ENCODE measurements around the gene SLC6A18.
"Not testable (repeated sequence)": the region's sequence is repeated elsewhere in the genome, so short reads cannot be mapped to it uniquely, and the experiment has no call there.

Gene SLC6A18

DNA sequence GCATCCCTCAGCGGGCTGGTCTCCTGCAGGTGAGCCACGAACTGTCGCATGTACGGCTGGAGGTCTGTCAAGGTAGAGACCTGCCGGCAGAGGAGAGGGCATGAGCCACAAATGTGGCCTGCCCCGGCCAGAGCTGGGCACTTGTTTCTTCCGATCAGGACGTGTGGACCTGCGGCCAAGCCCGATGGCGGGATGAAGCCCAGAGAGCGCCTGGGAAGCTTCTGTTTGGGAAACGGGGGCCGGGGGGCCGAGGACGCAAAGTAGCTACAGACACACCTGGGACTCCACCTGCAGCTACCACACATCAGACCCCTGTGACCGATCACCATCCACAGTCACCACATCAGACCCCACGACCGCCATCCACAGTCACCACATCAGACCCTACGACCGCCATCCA is 47.0 kb downstream of the SLC6A18 start:
- H3K9ac ChIP-seq (ENCODE audit: low read depth in 1 of 2, low read length in 2 of 2), result no peak overlapping the region
- no peak overlapping the region for H3K4me3 ChIP-seq (ENCODE audit: low read length in 2 of 2)
- no peaks in the 10 kb centered on the region for H3K4me1 ChIP-seq (ENCODE audit: control insufficient read depth in 2 of 2, insufficient read depth in 2 of 2, low read length in 2 of 2)
- no peak overlapping the region for H3K27ac ChIP-seq (ENCODE audit: low read depth in 2 of 2, low read length in 2 of 2)
- no peaks in the 10 kb centered on the region for H3K9me3 ChIP-seq (ENCODE audit: control insufficient read depth in 2 of 2, low read length in 2 of 2)
- H3K27me3 ChIP-seq (ENCODE audit: control insufficient read depth in 2 of 2, insufficient read depth in 2 of 2, low read length in 2 of 2), result no peaks in the 10 kb centered on the region
- no peaks in the 10 kb centered on the region for H3K36me3 ChIP-seq (ENCODE audit: control insufficient read depth in 2 of 2, insufficient read depth in 2 of 2, low read length in 2 of 2)

DNA sequence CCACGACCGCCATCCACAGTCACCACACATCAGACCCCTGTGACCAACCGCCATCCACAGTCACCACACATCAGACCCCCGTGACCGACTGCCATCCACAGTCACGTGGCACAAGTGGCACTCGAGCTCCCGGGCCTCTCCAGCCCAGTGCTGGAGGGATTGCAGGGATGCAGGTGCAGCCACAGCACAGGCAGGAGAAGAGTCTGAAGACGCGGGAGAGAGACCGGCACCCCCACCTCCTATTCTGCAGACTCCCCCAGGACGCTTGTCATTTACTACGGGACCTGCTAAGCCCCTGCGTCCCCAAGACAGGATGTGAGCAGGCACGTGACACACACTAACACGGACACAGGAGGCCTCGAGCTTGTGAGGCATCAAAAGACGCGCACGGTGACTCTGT is 48.6 kb downstream of the SLC6A18 start:
- Histone ChIP-seq H3K4me1 (ENCODE audit: control insufficient read depth in 2 of 2, insufficient read depth in 2 of 2, low read length in 2 of 2) (no peaks in the 10 kb centered on the region), H3K27ac (ENCODE audit: low read depth in 2 of 2, low read length in 2 of 2) (no peak overlapping the region), H3K9ac (ENCODE audit: low read depth in 1 of 2, low read length in 2 of 2) (no peak overlapping the region), H3K27me3 (ENCODE audit: control insufficient read depth in 2 of 2, insufficient read depth in 2 of 2, low read length in 2 of 2) (no peaks in the 10 kb centered on the region), H3K36me3 (ENCODE audit: control insufficient read depth in 2 of 2, insufficient read depth in 2 of 2, low read length in 2 of 2) (no peaks in the 10 kb centered on the region), H3K4me3 (ENCODE audit: low read length in 2 of 2) (no peak overlapping the region), H3K9me3 (ENCODE audit: control insufficient read depth in 2 of 2, low read length in 2 of 2) (no peaks in the 10 kb centered on the region)

DNA sequence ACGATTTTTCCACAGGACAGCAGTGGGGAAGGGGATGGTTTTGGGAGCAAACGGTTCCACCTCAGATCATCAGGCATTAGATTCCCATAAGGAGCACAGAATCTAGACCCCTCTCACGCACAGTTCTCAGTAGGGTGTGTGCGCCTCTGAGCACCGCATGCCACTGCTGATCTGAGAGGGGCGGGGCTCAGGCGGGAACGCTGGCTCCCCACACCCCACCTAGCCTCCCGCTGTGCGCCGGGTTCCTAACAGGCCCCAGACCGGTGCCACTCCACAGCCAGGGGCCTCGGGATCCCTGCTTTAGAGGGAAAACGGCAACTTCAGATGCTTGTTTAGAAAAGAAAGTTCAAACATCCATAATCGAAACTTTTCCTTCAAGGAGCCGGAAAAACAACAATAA is 49.3 kb downstream of the SLC6A18 start:
- H3K9ac ChIP-seq (ENCODE audit: low read depth in 1 of 2, low read length in 2 of 2), result no peak overlapping the region
- no peaks in the 10 kb centered on the region for H3K36me3 ChIP-seq (ENCODE audit: control insufficient read depth in 2 of 2, insufficient read depth in 2 of 2, low read length in 2 of 2)
- H3K4me1 ChIP-seq (ENCODE audit: control insufficient read depth in 2 of 2, insufficient read depth in 2 of 2, low read length in 2 of 2), result no peaks in the 10 kb centered on the region
- H3K9me3 ChIP-seq (ENCODE audit: control insufficient read depth in 2 of 2, low read length in 2 of 2), result no peaks in the 10 kb centered on the region
- no peaks in the 10 kb centered on the region for H3K27me3 ChIP-seq (ENCODE audit: control insufficient read depth in 2 of 2, insufficient read depth in 2 of 2, low read length in 2 of 2)
- no peak overlapping the region for H3K27ac ChIP-seq (ENCODE audit: low read depth in 2 of 2, low read length in 2 of 2)
- H3K4me3 ChIP-seq (ENCODE audit: low read length in 2 of 2), result no peak overlapping the region

DNA sequence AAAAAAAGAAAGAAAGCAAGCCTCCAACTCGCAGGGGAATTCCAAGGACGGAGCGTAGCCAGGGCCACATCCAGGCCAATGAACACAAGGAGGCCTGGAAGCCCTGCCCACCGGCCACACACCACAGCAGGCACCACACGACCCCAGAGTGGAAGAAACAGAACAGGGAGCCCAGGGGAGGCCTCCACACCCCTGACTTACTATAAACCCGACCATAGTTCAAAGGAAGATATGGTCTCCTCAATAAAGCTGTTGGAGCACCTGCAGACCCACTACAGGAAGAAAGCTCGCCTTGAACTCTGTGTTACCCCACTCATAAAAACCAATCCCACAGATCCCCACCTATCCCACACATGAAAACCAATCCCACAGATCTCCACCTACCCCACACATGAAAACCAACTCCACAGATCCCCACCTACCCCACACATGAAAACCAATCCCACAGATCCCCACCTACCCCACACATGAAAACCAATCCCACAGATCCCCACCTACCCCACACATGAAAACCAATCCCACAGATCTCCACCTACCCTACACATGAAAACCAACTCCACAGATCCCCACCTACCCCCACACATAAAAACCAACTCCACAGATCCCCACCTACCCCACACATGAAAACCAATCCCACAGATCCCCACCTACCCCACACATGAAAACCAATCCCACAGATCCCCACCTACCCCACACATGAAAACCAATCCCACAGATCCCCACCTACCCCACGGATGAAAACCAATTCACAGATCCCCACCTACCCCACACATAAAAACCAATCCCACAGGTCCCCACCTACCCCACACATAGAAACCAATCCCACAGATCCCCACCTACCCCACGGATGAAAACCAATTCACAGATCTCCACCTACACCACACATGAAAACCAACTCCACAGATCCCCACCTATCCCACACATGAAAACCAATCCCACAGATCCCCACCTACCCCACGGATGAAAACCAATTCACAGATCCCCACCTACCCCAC is 50.5 kb downstream of the SLC6A18 start:
- not testable (repeated sequence) for H3K27ac ChIP-seq (ENCODE audit: low read depth in 2 of 2, low read length in 2 of 2); H3K36me3 ChIP-seq (ENCODE audit: control insufficient read depth in 2 of 2, insufficient read depth in 2 of 2, low read length in 2 of 2); H3K9me3 ChIP-seq (ENCODE audit: control insufficient read depth in 2 of 2, low read length in 2 of 2)

DNA sequence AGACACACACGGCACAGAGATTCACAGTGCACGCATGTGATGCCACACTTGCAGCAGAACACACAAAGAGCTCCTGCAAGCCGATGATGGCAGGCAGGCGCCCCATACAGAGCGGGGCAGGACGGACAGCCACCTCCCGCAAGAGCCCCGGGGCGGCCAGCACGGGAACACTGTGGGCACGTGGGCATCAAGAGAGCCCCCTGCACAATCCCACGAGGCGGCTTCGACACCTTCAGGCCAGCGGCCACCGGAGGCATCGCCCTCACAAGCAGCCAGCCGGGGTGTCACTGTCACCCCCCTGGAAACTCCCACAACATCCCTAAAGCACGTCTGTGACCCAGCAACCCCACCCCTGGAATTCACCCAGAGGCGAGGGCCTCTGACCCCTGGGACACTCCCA is 51.7 kb downstream of the SLC6A18 start:
- no peak overlapping the region for H3K4me3 ChIP-seq (ENCODE audit: low read length in 2 of 2)

More for the DNA sequence above, 50.5 kb downstream of the SLC6A18 start:
- not testable (repeated sequence) for H3K4me1 ChIP-seq (ENCODE audit: control insufficient read depth in 2 of 2, insufficient read depth in 2 of 2, low read length in 2 of 2); H3K4me3 ChIP-seq (ENCODE audit: low read length in 2 of 2); H3K27me3 ChIP-seq (ENCODE audit: control insufficient read depth in 2 of 2, insufficient read depth in 2 of 2, low read length in 2 of 2); H3K9ac ChIP-seq (ENCODE audit: low read depth in 1 of 2, low read length in 2 of 2)

DNA sequence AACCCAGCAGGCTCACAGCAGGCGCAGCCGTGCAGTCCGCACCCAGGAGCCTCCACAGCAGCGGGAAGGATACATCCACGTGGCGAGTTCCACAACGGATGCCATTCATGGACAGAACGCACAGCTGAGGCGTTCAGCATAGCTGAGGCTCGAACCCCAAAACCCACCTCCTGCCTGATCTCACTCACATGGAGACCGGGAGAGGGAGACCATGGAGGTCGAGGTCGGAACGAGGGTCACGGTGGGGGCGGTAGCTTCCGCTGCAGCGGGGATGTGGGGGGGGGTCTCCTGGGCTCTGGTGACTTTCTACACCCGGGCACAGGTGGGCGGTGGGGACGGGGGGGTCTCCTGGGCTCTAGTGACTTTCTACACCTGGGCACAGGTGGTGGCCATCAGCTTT is 52.1 kb downstream of the SLC6A18 start:
- H3K9ac ChIP-seq (ENCODE audit: low read depth in 1 of 2, low read length in 2 of 2), result no peak overlapping the region
- no peak overlapping the region for H3K4me3 ChIP-seq (ENCODE audit: low read length in 2 of 2)
- H3K9me3 ChIP-seq (ENCODE audit: control insufficient read depth in 2 of 2, low read length in 2 of 2), result no peaks in the 10 kb centered on the region
- H3K27me3 ChIP-seq (ENCODE audit: control insufficient read depth in 2 of 2, insufficient read depth in 2 of 2, low read length in 2 of 2), result no peaks in the 10 kb centered on the region
- H3K27ac ChIP-seq (ENCODE audit: low read depth in 2 of 2, low read length in 2 of 2), result no peak overlapping the region
- no peaks in the 10 kb centered on the region for H3K4me1 ChIP-seq (ENCODE audit: control insufficient read depth in 2 of 2, insufficient read depth in 2 of 2, low read length in 2 of 2)
- no peaks in the 10 kb centered on the region for H3K36me3 ChIP-seq (ENCODE audit: control insufficient read depth in 2 of 2, insufficient read depth in 2 of 2, low read length in 2 of 2)

More for the DNA sequence above, 51.7 kb downstream of the SLC6A18 start:
- H3K4me1 ChIP-seq (ENCODE audit: control insufficient read depth in 2 of 2, insufficient read depth in 2 of 2, low read length in 2 of 2), result no peaks in the 10 kb centered on the region
- no peaks in the 10 kb centered on the region for H3K9me3 ChIP-seq (ENCODE audit: control insufficient read depth in 2 of 2, low read length in 2 of 2)
- no peak overlapping the region for H3K9ac ChIP-seq (ENCODE audit: low read depth in 1 of 2, low read length in 2 of 2)
- H3K36me3 ChIP-seq (ENCODE audit: control insufficient read depth in 2 of 2, insufficient read depth in 2 of 2, low read length in 2 of 2), result no peaks in the 10 kb centered on the region
- no peaks in the 10 kb centered on the region for H3K27me3 ChIP-seq (ENCODE audit: control insufficient read depth in 2 of 2, insufficient read depth in 2 of 2, low read length in 2 of 2)
- H3K27ac ChIP-seq (ENCODE audit: low read depth in 2 of 2, low read length in 2 of 2), result no peak overlapping the region

DNA sequence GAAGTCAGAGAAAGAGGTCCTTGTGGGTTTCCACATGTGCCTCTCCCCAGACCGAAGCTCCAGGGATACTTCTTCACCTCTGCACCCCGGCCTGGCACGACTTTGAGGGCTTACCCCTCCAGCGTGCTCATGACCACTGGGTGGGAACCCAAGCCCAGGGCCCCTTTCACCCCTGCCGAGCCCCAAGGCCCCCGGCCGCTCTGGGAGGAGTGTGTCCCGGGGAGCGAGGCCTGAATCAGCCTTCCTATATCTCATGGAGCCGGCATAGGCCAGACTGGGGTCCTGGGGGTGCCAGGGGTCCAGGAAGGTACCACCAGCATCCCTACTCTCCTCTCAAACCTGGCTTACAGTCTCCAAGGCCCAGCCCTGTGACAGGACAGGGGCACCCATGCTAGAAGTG is 52.6 kb downstream of the SLC6A18 start:
- no peaks in the 10 kb centered on the region for H3K36me3 ChIP-seq (ENCODE audit: control insufficient read depth in 2 of 2, insufficient read depth in 2 of 2, low read length in 2 of 2)
- H3K4me1 ChIP-seq (ENCODE audit: control insufficient read depth in 2 of 2, insufficient read depth in 2 of 2, low read length in 2 of 2), result no peaks in the 10 kb centered on the region
- no peak overlapping the region for H3K27ac ChIP-seq (ENCODE audit: low read depth in 2 of 2, low read length in 2 of 2)
- H3K9me3 ChIP-seq (ENCODE audit: control insufficient read depth in 2 of 2, low read length in 2 of 2), result no peaks in the 10 kb centered on the region
- no peak overlapping the region for H3K9ac ChIP-seq (ENCODE audit: low read depth in 1 of 2, low read length in 2 of 2)
- H3K27me3 ChIP-seq (ENCODE audit: control insufficient read depth in 2 of 2, insufficient read depth in 2 of 2, low read length in 2 of 2), result no peaks in the 10 kb centered on the region
- H3K4me3 ChIP-seq (ENCODE audit: low read length in 2 of 2), result no peak overlapping the region

DNA sequence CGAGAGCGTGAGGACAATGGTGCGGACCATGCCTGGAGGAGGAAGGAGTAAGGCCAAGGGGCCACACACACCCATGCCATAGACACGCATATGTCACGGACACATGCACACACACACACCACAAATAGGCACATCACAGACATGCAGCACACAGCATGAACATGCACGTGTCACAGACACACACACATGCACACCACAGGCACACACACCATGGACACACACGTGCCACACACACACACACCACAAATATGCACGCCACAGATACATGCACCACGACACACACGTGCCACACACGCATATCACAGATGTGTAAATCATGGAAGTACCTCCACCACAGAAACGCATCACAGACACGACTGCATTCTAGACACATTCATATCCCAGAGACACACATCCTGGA is 53.0 kb downstream of the SLC6A18 start:
- H3K36me3 ChIP-seq (ENCODE audit: control insufficient read depth in 2 of 2, insufficient read depth in 2 of 2, low read length in 2 of 2), result no peaks in the 10 kb centered on the region
- H3K4me3 ChIP-seq (ENCODE audit: low read length in 2 of 2), result no peak overlapping the region
- no peaks in the 10 kb centered on the region for H3K9me3 ChIP-seq (ENCODE audit: control insufficient read depth in 2 of 2, low read length in 2 of 2)
- no peak overlapping the region for H3K9ac ChIP-seq (ENCODE audit: low read depth in 1 of 2, low read length in 2 of 2)
- H3K4me1 ChIP-seq (ENCODE audit: control insufficient read depth in 2 of 2, insufficient read depth in 2 of 2, low read length in 2 of 2), result no peaks in the 10 kb centered on the region
- H3K27me3 ChIP-seq (ENCODE audit: control insufficient read depth in 2 of 2, insufficient read depth in 2 of 2, low read length in 2 of 2), result no peaks in the 10 kb centered on the region
- H3K27ac ChIP-seq (ENCODE audit: low read depth in 2 of 2, low read length in 2 of 2), result no peak overlapping the region

DNA sequence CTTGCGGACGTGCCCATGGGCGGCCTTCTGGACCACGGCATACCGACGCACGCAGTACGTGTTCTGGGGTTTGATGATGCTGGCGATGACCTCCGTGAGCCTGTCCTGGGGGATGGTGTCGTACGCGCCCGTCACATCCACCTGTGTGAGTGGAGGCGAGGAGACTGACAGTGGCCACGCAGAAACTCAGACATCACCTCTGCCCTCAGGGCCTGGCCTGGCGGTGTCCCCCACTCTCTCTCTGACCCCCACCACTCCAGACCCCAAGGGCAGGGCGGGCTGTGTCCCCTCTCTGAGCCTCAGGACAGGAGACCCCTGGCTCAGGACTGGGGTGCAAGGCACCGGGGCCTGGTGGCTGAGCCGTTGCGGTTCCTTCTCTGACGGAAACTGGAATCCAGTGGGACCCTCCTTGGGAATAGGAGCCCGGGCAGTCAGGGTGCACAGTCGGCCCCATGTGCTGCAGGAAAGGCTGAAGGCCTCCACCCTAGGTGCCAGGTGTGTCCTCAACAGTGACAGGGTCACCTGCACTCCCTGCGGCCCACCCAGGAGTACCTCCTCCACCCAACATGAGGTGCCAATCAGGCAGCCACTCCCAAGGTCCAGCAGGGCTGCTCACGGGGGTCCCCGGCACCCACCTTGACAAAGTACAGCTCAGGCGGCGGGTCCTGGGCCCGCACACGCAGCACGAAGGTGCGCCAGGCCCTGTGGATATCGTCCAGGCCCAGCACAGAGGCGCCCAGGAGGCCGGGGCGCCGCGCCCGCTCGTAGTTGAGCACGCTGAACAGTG is 53.7 kb downstream of the SLC6A18 start:
- Histone ChIP-seq H3K27me3 (ENCODE audit: control insufficient read depth in 2 of 2, insufficient read depth in 2 of 2, low read length in 2 of 2) (no peaks in the 10 kb centered on the region), H3K4me3 (ENCODE audit: low read length in 2 of 2) (no peak overlapping the region), H3K36me3 (ENCODE audit: control insufficient read depth in 2 of 2, insufficient read depth in 2 of 2, low read length in 2 of 2) (no peaks in the 10 kb centered on the region), H3K9ac (ENCODE audit: low read depth in 1 of 2, low read length in 2 of 2) (no peak overlapping the region), H3K9me3 (ENCODE audit: control insufficient read depth in 2 of 2, low read length in 2 of 2) (no peaks in the 10 kb centered on the region), H3K4me1 (ENCODE audit: control insufficient read depth in 2 of 2, insufficient read depth in 2 of 2, low read length in 2 of 2) (no peaks in the 10 kb centered on the region), H3K27ac (ENCODE audit: low read depth in 2 of 2, low read length in 2 of 2) (no peak overlapping the region)

DNA sequence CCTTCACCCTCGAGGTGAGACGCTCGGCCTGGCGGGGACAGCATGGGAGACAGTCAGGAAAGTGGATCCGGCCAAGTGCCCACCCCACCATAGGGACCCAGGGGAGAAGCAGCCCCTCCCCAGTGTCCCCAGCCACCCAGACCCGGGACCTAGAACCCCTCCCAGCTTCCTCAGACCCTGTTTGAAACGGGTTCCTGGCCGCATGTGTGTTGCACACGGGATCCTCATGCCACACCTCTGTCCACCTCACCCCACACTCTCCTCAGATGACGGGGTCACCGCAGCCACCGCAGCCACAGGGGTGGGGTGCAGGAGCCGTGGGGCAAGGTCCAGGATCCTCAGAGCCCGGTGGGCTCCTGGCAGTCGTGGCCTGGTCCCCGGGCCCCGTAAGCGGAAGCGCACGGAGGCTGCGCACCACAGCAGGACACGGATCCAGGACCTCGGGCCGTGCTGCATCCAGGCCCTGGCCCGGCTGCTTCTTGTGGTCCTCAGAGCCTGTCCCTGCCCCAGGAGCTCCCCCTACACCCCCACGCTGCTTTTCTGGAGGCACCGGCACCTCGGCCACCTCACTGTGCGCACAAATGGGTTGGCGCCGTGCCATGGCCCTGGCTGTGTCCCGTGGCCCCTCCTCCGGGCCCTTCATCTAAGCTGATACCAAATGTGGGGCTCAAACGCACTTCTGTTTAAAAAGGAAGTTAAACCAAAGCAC is 54.4 kb downstream of the SLC6A18 start:
- no peaks in the 10 kb centered on the region for H3K4me1 ChIP-seq (ENCODE audit: control insufficient read depth in 2 of 2, insufficient read depth in 2 of 2, low read length in 2 of 2)
- H3K4me3 ChIP-seq (ENCODE audit: low read length in 2 of 2), result no peak overlapping the region
- H3K9ac ChIP-seq (ENCODE audit: low read depth in 1 of 2, low read length in 2 of 2), result no peak overlapping the region
- no peak overlapping the region for H3K27ac ChIP-seq (ENCODE audit: low read depth in 2 of 2, low read length in 2 of 2)
- H3K9me3 ChIP-seq (ENCODE audit: control insufficient read depth in 2 of 2, low read length in 2 of 2), result no peaks in the 10 kb centered on the region
- no peaks in the 10 kb centered on the region for H3K36me3 ChIP-seq (ENCODE audit: control insufficient read depth in 2 of 2, insufficient read depth in 2 of 2, low read length in 2 of 2)
- H3K27me3 ChIP-seq (ENCODE audit: control insufficient read depth in 2 of 2, insufficient read depth in 2 of 2, low read length in 2 of 2), result no peaks in the 10 kb centered on the region
